Stomach (tissue), 4 donors: ENCODE data around the gene KSR2.

Experiments used
- CTCF ChIP-seq, 7 experiments: fragments of 450-650 bp in 4 of 7; fragments of 200-600 bp in 3 of 7; sonication (generic) in 3 of 7; IDR thresholded peaks; one replicate each; pipeline ENCODE4 v1.5.1; 2016 to 2019; ENCODE audit warnings: antibody characterized with exemption in 7 of 7, control low read depth in 2 of 7, mild to moderate bottlenecking in 1 of 7
- EP300 ChIP-seq: sonication (generic); formaldehyde crosslinking; IDR thresholded peaks from one replicate; pipeline ENCODE4 v1.6.1; 2017; ENCODE audit warnings: antibody characterized with exemption
- POLR2A ChIP-seq, 4 donors: fragments of 450-650 bp; IDR thresholded peaks; one replicate each; pipeline ENCODE4 v1.6.1; 2016; ENCODE audit warnings: antibody characterized with exemption in 4 of 4, control low read depth in 2 of 4, mild to moderate bottlenecking in 1 of 4, moderate library complexity in 1 of 4

GRCh38 chr12:117622741-117623140 lies 346.0 kb downstream of the KSR2 start:
- TF ChIP-seq EP300 (no peak), CTCF (IDR thresholded peaks at IDR 0.05) (no peak), POLR2A (IDR thresholded peaks at IDR 0.05) (no peak)
